H9 (cell line): ENCODE data around the gene AATK. TPM values are rescaled to one million over a fixed set of nuclear protein-coding genes. Genes with fewer than 3 reads are reported as not detected.

Experiments used
- DNase-seq: peaks from one replicate; pipeline ENCODE4 v3.0.0-alpha.2; 2017
- H2AFZ ChIP-seq: one replicate; pipeline ENCODE4 v1.6.1; 2013; ENCODE audit warnings: mild to moderate bottlenecking, low read length, control low read depth, moderate library complexity
- H2AK5ac ChIP-seq: 2 replicates; pipeline ENCODE4 v1.6.1; 2013; ENCODE audit warnings: low read length, control low read depth, mixed read lengths; ENCODE audit not compliant: insufficient read length
- H2BK120ac ChIP-seq: one replicate; pipeline ENCODE4 v1.6.1; 2013; ENCODE audit warnings: low read depth, mild to moderate bottlenecking, low read length, control low read depth, inconsistent platforms; ENCODE audit not compliant: poor library complexity, severe bottlenecking
- H2BK12ac ChIP-seq: 2 replicates; pipeline ENCODE4 v1.6.1; 2013; ENCODE audit warnings: low read length, control low read depth, mixed read lengths, low read depth; ENCODE audit not compliant: insufficient read length
- H2BK15ac ChIP-seq: 2 replicates; pipeline ENCODE4 v1.6.1; 2013; ENCODE audit warnings: low read depth, low read length, control low read depth
- H2BK20ac ChIP-seq: one replicate; pipeline ENCODE4 v1.6.1; 2013; ENCODE audit warnings: low read depth, mild to moderate bottlenecking, low read length, control low read depth, inconsistent platforms; ENCODE audit not compliant: poor library complexity, severe bottlenecking
- H2BK5ac ChIP-seq: 2 replicates; pipeline ENCODE4 v1.6.1; 2013; ENCODE audit warnings: low read length, control low read depth, mixed read lengths; ENCODE audit not compliant: insufficient read length
- H3K14ac ChIP-seq: 2 replicates; pipeline ENCODE4 v1.6.1; 2013; ENCODE audit warnings: low read length, control low read depth; ENCODE audit not compliant: insufficient read depth
- H3K18ac ChIP-seq: 2 replicates; pipeline ENCODE4 v1.6.1; 2013; ENCODE audit warnings: low read depth, mild to moderate bottlenecking, mixed read lengths, low read length, control low read depth; ENCODE audit not compliant: insufficient read length
- H3K23ac ChIP-seq: 2 replicates; pipeline ENCODE4 v1.6.1; 2013; ENCODE audit warnings: low read length, control low read depth, mixed read lengths, low read depth; ENCODE audit not compliant: insufficient read length
- H3K23me2 ChIP-seq: 2 replicates; pipeline ENCODE4 v1.6.1; 2013; ENCODE audit warnings: low read depth, mild to moderate bottlenecking, mixed read lengths, low read length, control low read depth; ENCODE audit not compliant: insufficient read length, poor library complexity, severe bottlenecking
- H3K27ac ChIP-seq: 2 replicates; pipeline ENCODE4 v1.5.1; 2013; ENCODE audit warnings: low read length, control low read depth, mixed read lengths, low read depth; ENCODE audit not compliant: insufficient read length
- H3K27me3 ChIP-seq: 2 replicates; pipeline ENCODE4 v1.6.1; 2013; ENCODE audit warnings: low read length, control low read depth, inconsistent platforms; ENCODE audit not compliant: insufficient read depth
- H3K4ac ChIP-seq: 2 replicates; pipeline ENCODE4 v1.6.1; 2013; ENCODE audit warnings: low read depth, mild to moderate bottlenecking, control low read depth, inconsistent platforms, low read length, moderate library complexity
- H3K4me1 ChIP-seq: 2 replicates; pipeline ENCODE4 v1.6.1; 2013; ENCODE audit warnings: low read length, control low read depth, inconsistent platforms; ENCODE audit not compliant: insufficient read depth
- H3K4me2 ChIP-seq: 2 replicates; pipeline ENCODE4 v1.6.1; 2013; ENCODE audit warnings: low read length, control low read depth, mixed read lengths; ENCODE audit not compliant: insufficient read length, insufficient read depth
- H3K56ac ChIP-seq: 2 replicates; pipeline ENCODE4 v1.6.1; 2013; ENCODE audit warnings: low read depth, mild to moderate bottlenecking, mixed read lengths, low read length, control low read depth; ENCODE audit not compliant: insufficient read length
- H3K79me1 ChIP-seq: 2 replicates; pipeline ENCODE4 v1.6.1; 2013; ENCODE audit warnings: low read depth, mild to moderate bottlenecking, moderate library complexity, low read length, control low read depth, inconsistent platforms; ENCODE audit not compliant: insufficient read depth, poor library complexity, severe bottlenecking
- H3K79me2 ChIP-seq: 2 replicates; pipeline ENCODE4 v1.6.1; 2013; ENCODE audit warnings: low read length, control low read depth, inconsistent platforms; ENCODE audit not compliant: insufficient read depth
- H3K9ac ChIP-seq: 2 replicates; pipeline ENCODE4 v1.6.1; 2013; ENCODE audit warnings: low read length, control low read depth, mixed read lengths; ENCODE audit not compliant: insufficient read length; ENCODE audit errors: extremely low read depth
- H3K9me3 ChIP-seq: one replicate; pipeline ENCODE4 v1.6.1; 2013; ENCODE audit warnings: low read depth, low read length, inconsistent platforms; ENCODE audit not compliant: control insufficient read depth
- H3T11ph ChIP-seq: one replicate; pipeline ENCODE4 v1.6.1; 2013; ENCODE audit warnings: mild to moderate bottlenecking, low read length, control low read depth, inconsistent platforms
- H4K20me1 ChIP-seq: one replicate; pipeline ENCODE4 v1.6.1; 2013; ENCODE audit not compliant: control insufficient read depth, insufficient read length, insufficient read depth
- H4K5ac ChIP-seq: 2 replicates; pipeline ENCODE4 v1.6.1; 2013; ENCODE audit warnings: low read depth, mild to moderate bottlenecking, mixed read lengths, low read length, control low read depth; ENCODE audit not compliant: insufficient read length
- H4K8ac ChIP-seq: replicated peaks from 2 replicates; pipeline ENCODE4 v1.6.1; 2013; ENCODE audit warnings: low read length, control low read depth, mixed read lengths, low read depth; ENCODE audit not compliant: insufficient read length
- H4K91ac ChIP-seq: 2 replicates; pipeline ENCODE4 v1.6.1; 2013; ENCODE audit warnings: low read depth, mild to moderate bottlenecking, moderate library complexity, mixed read lengths, low read length, control low read depth; ENCODE audit not compliant: insufficient read length
- H3K27ac Mint-ChIP-seq, 3 experiments: 2 replicates in 2 of 3; 3 replicates in 1 of 3; pipeline ENCODE4 v1.8.0; 2020 to 2021; ENCODE audit warnings: mixed read lengths in 3 of 3, mild to moderate bottlenecking in 1 of 3, moderate library complexity in 1 of 3
- H3K27me3 Mint-ChIP-seq: 2 replicates; pipeline ENCODE4 v1.8.0; 2021; ENCODE audit warnings: low read depth, mild to moderate bottlenecking, moderate library complexity, mixed read lengths
- H3K36me3 Mint-ChIP-seq, 3 experiments: 2 replicates in 2 of 3; 3 replicates in 1 of 3; pipeline ENCODE4 v1.8.0; 2020 to 2021; ENCODE audit warnings: low read depth in 3 of 3, mixed read lengths in 3 of 3; ENCODE audit not compliant: insufficient read depth in 1 of 3
- H3K4me1 Mint-ChIP-seq, 2 experiments: 2 replicates each; pipeline ENCODE4 v1.8.0; 2020; ENCODE audit warnings: mixed read lengths in 2 of 2
- H3K4me3 Mint-ChIP-seq, 2 experiments: 2 replicates in 1 of 2; 3 replicates in 1 of 2; pipeline ENCODE4 v1.8.0; 2020 to 2021; ENCODE audit warnings: mild to moderate bottlenecking in 2 of 2, mixed read lengths in 2 of 2, moderate library complexity in 1 of 2
- H3K9me3 Mint-ChIP-seq, 2 experiments: 2 replicates in 1 of 2; 3 replicates in 1 of 2; pipeline ENCODE4 v1.8.0; 2020; ENCODE audit warnings: mild to moderate bottlenecking in 2 of 2, mixed read lengths in 2 of 2, moderate library complexity in 1 of 2
- CTCF ChIP-seq: fragments of 200-600 bp; sonication (generic); conservative IDR thresholded peaks from 3 replicates; pipeline ENCODE4 v1.8.0; 2021; ENCODE audit warnings: antibody characterized with exemption, mild to moderate bottlenecking
- WGBS: extraction: QIAGEN DNeasy Blood & Tissue Kit; methylation state at CpG from one replicate; pipeline ENCODE4 v1.1.7; 2013; ENCODE audit warnings: missing lambda C conversion rate, low lambda C conversion rate, mixed read lengths; ENCODE audit not compliant: insufficient read length; ENCODE audit errors: extremely low coverage; 5-methylcytosine and 5-hydroxymethylcytosine counted together
- total RNA-seq: library from RNA; stranded (reverse); gene quantifications from 2 replicates; pipeline ENCODE4 v1.2.1, GENCODE V29; 2021

The AATK gene
- total RNA-seq, 1 experiment from 2014 or later: 2.4 TPM

- Histone ChIP-seq H2AFZ (no peak overlapping the region), H2AK5ac (no peak overlapping the region), H4K8ac (no peak overlapping the region), H3K4me1 (no peaks in the 10 kb centered on the region; the same call in 1 of the 2 replicates), H3K27me3 (no peaks in the 10 kb centered on the region), H2BK20ac (no peak overlapping the region), H3K4ac (no peak overlapping the region), H3K4me2 (no peak overlapping the region), H3K56ac (no peak overlapping the region), H2BK12ac (no peak overlapping the region), H4K20me1 (no peaks in the 10 kb centered on the region), H4K91ac (no peak overlapping the region), H3K14ac (peak overlapping the region; percentile 15; the same call in 1 of the 2 replicates), H3K27ac (no peak overlapping the region), H3K18ac (peak overlapping the region; percentile 38), H3K9ac (no peak overlapping the region), H3K9me3 (no peaks in the 10 kb centered on the region), H4K5ac (no peak overlapping the region), H2BK5ac (no peak overlapping the region), H2BK120ac (no peak overlapping the region), H3K79me2 (no peaks in the 10 kb centered on the region), H3K23ac (no peak overlapping the region), H3K79me1 (no peaks in the 10 kb centered on the region), H2BK15ac (no peak overlapping the region), H3T11ph (no peak overlapping the region), H3K23me2 (no peaks in the 10 kb centered on the region)
- Mint-ChIP-seq H3K27me3 (peaks cover 3% of the 10 kb centered on the region; the same call in 1 of the 2 replicates), H3K27ac (peak overlapping the region in 1 of 3 experiments; percentile 94; a peak in 3 of 7 replicates), H3K4me1 (peaks cover 32 to 42% of the 10 kb centered on the region in 2 experiments), H3K36me3 (no peaks in the 10 kb centered on the region; a peak in 1 of 7 replicates), H3K9me3 (no peaks in the 10 kb centered on the region; a peak in 1 of 5 replicates), H3K4me3 (no peak overlapping the region)
- TF ChIP-seq CTCF: no peak
- DNase-seq: no peak
- WGBS: no CpG with 5 or more reads among the region's 13 CpGs
Observed at GRCh38 chr17:81095383-81095762, 70.6 kb downstream of the AATK start.
